T-helper 2 cell treated with Interferon-gamma antibody and Interleukin-4, amounts not matched to agents 100 ng/mL and 5 ng/mL, for 36 hours (primary cell): ENCODE data around the gene TSR1. TPM values are rescaled to one million over a fixed set of nuclear protein-coding genes. Genes with fewer than 3 reads are reported as not detected.

Source experiments
- intact Hi-C: fragments of 100-400 bp; cut with micrococcal nuclease; formaldehyde crosslinking; loops from one replicate; pipeline ENCODE4 v1.15.1; 2023
- total RNA-seq: library from RNA; stranded (reverse); gene quantifications from 2 replicates; pipeline ENCODE4 v1.2.3, GENCODE V29; 2022

Gene TSR1
- 38.7 and 41.4 TPM in 2 replicates for total RNA-seq

DNA sequence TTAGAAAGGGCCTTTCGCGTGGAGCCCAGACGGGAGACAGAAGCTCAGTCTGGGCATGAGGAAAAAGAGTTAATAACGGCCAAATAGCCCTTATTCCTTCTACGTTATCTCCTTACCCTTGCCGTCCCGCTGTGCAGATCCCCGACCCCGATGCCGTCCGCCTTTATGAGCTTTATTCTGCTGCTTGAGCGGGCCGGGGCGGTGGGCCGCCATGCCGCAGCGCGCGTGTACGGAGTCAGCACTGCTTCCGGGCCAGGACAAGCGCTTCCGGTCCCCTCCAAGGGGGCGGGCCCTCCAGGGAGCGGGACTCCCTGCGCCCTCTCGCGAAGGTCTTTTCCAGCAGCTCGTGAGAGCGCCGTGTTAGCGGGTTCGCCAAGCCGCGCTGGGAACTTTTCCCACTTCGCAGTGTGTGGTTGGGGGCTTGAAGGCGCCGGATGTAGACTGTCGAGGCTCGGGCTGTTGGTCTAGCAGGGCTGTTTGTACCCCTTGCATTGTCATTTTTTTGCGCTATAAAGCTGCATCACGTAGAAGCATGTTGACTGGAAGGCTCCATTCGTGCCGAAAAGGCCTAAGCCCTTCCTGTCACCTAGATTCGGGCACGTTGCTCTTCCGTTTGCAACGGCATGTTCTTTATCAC, at the start of gene TSR1:
Gene TSR1, minus strand, starts transcription at position 243 of the 637 bp plus-strand sequence. Its CDS starts 30 bp downstream, at position 213.
- intact Hi-C loops: loop anchor here (2.0 kb wide), 4 partner anchors 34 to 282 kb away; partner anchors contain the start of genes HIC1, MNT, SMG6 and SRR

DNA sequence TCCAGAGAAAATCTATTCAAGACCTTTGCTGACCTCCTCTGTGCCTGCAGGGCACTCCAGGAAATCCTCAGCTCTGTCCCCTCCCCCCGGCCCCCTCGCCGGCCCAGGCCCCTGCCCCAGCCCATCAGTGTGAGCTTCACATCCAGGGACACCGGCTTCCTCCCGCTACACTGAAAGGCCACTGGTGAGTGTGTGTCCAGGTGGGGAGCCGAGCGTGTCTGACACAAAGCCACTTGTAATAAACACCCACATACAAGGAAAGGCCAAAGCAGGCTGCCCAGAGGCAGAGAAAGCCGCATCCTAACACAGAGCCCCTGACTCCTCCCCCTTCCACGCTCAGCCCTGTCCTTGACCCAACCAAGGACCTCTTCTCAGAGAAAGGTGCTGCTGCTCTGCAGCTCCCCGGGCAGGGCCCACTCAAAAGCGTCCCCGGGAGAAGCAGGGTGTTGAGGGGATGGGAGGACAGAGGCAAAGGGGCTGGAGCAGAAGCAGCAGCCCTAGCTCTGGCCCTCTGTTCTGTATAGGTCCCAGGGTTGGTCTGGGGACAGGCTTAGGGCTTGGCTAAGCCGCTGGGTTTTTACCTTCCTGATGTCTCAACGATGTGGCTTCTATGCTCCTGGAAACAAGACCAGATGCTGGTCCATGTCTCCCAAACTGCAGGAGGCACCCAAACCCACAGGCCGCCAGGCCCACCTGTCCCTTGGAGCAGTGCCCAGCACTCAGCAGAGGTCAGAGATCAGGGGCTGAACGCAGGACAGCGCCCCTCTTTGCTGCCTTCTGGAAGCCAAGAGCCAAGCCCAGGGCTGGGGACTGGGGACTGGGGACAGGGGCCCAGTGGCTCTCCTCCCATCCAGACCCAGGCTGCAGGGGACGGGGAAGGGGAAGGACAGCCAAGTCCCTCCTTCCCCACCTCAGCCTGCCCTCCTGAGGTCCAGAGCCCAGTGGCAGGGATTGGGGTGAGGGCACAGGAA, 49.3 kb upstream of the TSR1 start:
- intact Hi-C loops: no loop called here

DNA sequence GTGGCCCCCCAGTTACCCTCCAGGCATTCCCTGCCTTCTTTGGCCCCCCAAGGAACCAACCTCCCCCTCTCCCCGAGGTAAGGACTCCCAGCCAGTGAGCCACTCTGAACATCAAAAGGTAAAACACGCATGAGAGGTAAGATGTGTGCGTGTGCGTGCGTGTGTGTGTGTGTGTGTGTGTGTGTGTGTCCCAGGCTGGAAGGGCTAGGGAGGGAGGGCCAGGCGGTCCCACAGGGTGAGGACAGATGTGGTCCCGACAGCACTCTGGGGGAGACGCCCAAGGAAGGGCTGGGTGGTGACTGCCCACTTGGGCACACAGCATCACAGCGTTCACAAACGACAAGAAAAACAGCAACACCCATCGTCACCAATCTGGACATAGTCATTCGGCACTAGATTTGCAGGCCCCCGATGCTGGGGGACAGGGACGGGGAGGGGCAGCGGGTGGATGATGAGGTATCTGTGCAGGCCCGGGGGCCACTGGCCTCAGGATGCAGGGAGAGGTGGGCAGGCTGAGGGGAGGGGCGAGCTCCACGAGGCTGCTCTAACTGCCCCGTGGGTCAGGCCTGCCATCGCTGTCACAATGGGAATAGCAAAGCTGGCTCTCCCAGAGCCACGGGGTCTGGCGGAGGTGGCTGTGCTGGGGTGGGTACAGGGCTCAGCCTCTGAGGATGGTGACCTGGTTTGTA, 48.3 kb upstream of the TSR1 start:
- intact Hi-C loops: no loop called here

DNA sequence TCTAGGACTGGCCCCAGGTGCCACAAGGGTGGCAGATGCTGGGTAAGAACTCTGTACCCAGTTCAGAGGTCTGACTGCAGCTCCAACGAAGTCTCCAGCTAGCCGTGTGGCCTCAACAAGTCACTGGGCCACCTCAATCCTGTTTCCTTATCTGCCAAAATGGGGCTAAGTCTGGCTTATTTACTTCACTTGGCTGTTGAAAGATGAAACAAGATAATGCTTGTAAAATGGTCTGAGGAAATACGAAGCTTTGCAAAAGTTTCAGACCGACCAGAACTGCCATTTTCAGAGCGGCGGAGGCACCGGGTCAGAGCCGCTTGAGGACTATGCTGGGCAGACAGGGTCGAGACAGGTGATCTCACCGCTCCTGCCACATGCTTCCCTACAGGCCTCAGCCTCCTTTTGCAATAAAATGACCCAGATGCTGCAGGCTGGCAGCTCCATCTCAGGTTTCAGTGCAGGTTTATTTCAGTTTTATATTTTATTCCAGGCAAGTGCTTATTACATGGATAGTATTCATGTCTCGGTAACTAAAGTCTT, 47.4 kb upstream of the TSR1 start:
- intact Hi-C loops: no loop called here

DNA sequence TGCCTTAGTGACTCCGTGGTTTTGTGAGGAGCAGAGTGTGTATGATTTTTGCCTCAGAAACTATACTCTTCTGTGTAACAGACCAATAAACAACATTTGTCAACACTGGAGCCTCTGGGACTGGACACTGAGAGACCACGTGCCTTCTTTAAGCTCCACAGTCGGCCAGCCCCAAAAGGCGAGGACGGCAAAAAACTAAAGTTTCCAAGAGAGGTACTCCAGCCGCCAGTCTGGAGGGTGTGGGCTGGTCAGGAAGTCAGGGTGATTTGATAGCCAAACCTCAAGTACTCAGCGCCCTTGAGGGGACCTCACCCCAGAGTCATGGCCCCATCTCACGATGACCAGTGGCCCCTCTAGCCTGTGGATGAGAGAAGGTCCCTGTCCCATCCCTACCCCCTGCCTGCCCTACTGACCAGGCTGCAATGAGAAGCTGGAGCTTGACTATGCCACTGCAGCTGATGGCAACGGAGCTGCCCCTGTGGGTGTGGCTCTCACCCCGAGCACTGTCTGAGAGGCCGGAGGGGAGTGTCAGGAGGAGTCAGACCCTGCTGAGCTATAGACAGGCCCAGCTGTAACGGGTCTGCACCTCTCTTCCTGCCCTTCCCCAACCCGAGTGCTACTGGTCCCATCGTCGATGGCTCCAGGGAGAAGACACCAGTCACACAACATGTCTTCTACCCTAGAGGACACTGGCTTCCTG, 44.8 kb upstream of the TSR1 start:
- intact Hi-C loops: no loop called here

DNA sequence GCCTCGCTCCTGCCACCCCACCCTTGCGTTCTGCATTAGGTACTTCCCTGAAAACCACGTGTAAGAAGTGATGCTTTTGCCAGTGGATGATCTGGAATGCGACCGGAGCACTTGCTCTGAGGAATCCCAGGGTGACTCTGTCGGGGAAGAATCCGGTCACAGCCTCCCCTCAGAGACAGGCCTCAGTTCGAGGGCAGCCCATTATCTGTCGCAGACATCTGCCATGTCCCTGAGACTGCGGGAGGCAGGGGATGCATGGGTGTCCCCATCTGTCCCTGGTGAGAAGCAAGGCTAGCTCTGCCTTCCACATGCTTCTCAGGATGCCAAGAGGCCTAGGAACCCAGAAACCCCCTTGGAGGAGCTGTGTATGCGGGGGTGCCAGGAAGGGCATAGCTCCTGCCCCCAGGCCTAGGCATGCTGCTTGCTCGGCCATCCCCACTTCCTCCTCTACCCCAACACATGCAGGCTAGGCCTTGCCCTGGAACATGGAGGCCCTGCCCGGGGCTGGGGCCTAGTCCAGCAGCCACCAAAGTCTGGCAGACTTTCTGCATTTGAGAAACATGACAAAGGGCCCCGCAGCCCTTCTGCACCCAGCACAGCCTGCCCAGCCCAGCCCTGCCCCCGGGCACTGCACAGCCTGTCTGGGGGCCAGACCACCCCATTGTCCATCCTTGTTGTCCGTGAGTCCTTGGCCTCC, 44.1 kb upstream of the TSR1 start:
- intact Hi-C loops: no loop called here

DNA sequence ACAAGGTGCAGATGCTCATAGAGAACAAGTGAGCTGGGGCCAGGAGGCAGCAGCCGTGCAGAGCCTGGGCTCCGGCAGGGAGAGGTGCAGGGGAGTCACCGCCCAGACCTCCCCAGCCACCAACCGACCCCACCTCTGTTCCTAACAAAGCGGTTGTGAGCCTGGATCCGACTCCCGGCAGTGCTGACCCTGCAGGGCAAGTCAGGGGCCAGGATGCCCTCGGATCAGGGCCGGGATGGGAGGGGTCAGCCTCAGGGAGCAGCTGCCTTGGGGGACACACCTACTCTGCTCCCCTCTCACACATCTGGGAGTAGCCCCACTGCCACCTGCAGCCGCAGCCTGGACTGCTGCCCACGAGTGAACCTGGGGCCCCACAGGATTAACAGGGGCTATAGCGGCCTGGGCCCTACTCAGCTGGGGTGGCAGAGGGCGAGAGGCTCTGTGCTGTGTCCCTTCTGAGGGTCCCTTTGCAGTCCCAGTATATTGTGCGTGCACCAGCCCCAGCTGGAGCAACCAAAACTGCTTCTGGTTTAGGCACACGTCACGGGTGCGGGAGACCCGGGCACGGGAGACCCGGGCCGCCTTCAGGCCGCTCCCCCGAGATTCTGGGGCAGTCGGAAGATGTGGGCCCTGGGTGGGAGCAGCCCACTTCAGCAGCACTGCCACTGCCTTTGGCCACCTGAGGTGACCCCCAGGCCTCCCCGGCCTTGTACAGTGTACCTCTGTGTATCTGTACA, 43.4 kb upstream of the TSR1 start:
- intact Hi-C loops: no loop called here

DNA sequence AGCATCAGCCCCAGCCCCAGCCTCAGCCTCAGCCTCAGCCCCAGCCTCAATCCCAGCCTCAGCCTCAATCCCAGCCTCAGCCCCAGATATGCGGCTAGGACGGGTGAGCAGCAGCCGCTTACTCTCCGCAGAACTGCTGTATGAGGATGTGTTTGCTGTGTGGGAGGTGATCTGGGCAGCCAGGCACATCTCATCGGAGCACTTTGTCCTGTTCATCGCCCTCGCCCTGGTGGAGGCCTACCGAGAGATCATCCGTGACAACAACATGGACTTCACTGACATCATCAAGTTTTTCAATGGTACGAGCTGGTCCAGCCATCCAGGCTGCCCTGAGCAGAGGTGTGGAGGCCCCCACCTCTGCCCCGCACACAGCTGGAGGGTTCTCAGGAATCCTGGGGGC, 42.6 kb upstream of the TSR1 start:
- intact Hi-C loops: no loop called here

DNA sequence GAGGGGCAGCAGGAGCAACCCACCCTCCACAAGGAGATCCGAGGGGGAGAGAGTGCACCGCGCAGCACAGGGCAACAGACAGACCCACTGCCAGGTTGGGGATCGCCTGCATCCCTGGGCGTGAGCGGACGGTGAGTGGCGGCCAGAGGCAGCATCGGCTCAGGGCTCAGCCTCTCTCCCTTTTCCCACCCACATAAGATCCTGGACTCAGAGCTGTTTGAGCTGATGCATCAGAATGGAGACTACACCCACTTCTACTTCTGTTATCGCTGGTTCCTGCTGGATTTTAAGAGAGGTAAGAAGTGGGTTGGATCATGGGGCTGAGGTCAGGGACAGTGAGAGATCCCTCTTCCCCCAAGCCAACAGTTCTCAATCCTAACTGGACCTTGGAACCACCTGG, 41.4 kb upstream of the TSR1 start:
- intact Hi-C loops: no loop called here

DNA sequence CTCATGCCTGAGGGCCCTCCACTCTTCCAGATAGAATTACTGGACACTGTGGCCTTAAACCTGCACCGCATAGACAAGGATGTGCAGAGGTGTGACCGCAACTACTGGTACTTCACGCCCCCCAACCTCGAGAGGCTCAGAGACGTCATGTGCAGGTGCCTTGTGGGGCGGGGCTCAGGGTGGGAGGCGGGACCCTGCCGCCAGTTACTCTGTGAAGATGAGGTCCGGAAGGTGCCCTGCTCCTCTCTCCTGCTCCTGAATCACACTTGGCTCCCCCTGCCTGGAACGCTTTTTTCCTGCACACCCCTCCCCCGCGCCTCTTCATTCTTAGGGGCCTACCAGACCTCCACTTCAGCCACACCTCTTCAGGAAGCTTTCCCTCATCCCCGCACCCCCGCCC, 39.9 kb upstream of the TSR1 start:
- intact Hi-C loops: no loop called here

DNA sequence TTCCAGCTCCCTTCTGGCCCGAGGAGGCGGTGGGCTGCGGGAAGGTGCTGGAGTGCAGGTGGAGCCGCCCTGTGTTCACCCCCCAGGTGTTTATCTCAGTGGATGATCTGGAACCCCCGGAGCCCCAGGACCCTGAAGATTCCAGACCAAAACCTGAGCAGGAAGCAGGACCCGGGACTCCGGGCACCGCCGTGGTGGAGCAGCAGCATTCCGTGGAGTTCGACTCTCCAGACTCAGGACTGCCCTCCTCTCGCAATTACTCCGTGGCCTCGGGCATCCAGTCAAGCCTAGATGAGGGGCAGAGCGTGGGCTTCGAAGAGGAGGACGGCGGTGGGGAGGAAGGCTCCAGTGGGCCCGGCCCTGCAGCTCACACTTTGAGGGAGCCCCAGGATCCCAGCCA, 39.1 kb upstream of the TSR1 start:
- intact Hi-C loops: no loop called here

DNA sequence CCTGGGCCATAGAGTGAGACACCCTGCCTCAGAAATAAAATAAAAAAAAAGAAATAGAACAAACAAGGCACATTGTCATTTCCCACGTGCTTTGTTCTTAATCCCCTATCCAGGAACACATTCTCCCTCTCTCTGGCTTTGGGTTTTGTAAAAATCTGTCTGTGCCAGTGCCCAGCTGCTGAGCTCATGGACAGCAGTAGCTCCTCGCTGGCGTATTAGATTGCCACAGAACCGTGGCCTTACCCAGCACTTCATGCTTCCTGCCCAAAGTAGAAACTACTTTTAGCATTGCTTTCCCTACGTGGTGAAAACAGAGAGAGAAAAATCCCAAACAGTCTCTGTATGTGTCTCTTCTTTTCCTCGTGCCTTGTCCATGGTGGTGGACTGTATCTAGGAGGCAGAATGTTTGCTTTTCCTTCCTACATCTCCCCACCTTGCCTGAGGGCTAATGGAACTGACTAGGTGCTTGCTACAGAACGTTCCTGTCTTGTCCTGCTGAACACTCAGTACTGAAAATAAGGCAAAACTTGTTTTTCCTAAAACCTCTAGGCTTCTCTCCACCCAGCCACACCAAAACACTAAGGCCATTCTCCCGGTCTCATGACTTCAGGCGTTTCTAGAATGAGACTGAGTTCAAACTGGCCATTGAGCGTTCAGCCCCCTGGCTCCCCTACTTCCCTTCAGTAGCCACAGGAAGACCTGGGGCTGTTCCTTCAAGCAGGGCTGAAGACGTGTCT, 38.5 kb upstream of the TSR1 start:
- intact Hi-C loops: no loop called here

DNA sequence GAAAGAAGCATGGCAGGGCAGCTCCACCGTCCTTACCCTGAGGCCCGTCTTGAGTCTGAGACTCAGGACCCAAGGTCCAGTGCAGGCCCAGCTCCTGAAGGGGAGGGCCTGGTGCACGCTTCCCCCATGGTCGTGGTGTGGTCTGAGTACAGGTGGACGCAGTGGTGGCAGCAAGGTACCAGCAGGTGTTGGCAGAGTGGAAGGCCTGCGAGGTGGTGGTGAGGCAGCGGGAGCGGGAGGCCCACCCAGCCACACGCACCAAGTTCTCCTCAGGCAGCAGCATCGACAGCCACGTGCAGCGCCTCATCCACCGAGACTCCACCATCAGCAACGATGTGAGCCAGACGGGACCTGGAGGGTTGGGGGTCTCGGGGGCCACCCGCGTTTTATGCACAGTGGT, 36.9 kb upstream of the TSR1 start:
- intact Hi-C loops: no loop called here

DNA sequence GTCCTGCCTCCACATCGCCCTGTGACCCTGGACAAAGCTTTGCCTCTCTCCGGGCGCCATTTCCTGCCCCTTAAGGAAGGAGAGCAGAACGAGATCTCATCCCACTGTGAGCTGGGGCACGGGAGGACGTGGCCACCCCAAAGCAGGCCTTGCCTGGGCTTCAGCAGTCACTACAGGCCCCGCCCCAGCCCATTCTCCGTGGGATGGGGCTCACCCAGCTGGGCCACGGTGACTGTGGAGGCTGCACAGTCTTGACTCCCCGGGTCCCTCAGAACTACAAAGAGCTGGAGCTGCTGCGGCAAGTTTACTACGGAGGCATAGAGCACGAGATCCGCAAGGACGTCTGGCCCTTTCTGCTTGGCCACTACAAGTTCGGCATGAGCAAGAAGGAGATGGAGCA, 36.4 kb upstream of the TSR1 start:
- intact Hi-C loops: no loop called here

DNA sequence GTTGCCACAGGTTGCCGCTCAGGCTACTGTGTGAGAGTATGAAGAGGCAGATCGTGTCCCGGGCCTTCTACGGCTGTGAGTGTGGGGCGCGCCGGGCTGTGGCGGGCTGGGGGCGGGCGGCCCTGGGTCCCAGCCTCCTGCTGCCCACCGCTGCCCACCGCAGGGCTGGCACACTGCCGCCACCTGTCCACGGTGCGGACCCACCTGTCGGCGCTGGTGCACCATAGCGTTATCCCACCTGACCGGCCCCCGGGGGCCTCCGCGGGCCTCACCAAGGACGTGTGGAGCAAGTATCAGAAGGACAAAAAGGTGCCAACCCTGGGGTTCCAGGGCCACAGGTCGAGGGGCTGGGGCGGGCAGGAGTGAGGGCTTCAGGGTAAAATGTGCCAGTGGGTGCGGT, 35.9 kb upstream of the TSR1 start:
- intact Hi-C loops: no loop called here

DNA sequence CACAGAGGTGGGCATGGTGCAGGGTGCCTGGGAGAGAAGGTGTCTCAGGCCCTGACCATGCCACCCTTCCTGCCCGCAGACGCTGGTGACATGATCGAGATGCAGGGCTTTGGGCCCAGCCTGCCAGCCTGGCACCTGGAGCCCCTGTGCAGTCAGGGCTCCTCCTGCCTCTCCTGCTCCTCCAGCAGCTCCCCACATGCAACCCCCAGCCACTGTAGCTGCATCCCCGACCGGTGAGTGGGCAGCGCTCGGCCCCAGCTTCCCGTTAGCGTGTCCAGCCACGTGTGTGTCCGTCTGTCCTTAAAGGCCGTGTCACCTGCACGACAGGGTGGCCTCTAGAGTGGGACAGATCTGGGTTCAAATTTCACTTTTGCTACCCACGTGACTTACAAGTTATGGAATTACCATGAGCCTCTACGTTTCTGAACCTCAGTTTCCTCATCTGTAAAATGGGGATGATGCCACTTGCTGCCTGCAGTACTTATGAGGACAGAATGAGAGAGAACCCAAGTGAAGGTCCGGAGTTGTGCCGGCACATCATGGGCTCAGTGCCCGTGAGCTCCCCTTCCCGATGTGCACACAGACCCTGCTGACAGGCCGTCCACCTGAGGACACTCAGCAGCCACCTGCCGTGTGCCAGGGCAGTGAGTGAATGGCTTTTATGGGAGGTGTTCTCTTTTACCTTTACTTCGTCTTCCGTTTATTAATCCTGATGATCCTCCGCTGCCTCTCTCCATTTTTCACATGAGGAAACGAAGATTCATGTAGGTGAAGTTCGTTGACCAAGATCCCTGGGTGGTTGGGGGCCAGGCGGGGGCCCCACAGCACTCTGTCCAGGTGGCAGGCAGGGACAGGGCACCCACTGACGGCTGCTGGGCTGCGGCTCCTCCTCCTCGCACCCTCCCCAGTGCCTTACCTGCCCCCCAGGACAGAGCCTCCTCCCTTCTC, 35.2 kb upstream of the TSR1 start:
- intact Hi-C loops: no loop called here

DNA sequence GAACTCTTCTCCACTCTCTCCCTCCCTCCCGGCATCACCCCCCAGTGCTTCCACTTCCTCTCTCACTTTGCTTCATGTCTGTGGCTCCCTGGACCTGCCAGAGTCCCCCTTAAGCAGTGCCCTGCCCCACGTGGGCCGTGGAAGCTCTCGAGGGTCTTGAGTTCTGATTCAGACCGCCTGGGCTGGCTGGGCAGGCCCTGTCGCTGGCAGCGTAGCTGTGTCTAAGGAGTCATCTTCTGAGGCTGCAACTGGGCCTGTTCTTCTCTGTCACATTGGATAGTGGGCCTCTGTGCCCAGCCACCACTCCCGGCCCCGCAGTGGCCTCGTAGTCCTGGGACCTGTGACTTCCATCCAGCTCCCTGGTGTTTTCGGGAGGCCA, 33.9 kb upstream of the TSR1 start:
- intact Hi-C loops: no loop called here
